DLD1 (cell line): ENCODE data around the gene PEX14.

Experiments
- in situ Hi-C: cut with HindIII; loops from 2 replicates; pipeline ENCODE4 v1.10.0; 2017; ENCODE audit warnings: low sequenced_read_pairs

PEX14 gene

GRCh38 chr1:10515301-10515975, 40.7 kb downstream of the PEX14 start:
- in situ Hi-C loops = no loop called here

GRCh38 chr1:10515976-10516750, 41.4 kb downstream of the PEX14 start:
- in situ Hi-C loops = no loop called here

- in situ Hi-C loops = no loop called here
Observed at GRCh38 chr1:10516925-10517676, 42.4 kb downstream of the PEX14 start.

GRCh38 chr1:10517677-10517982, 42.9 kb downstream of the PEX14 start:
- in situ Hi-C loops = no loop called here

- in situ Hi-C loops = no loop called here
Observed at GRCh38 chr1:10519016-10519417, 44.3 kb downstream of the PEX14 start.

- in situ Hi-C loops = no loop called here
Observed at GRCh38 chr1:10520497-10520896, 45.7 kb downstream of the PEX14 start.

GRCh38 chr1:10520952-10521351, 46.2 kb downstream of the PEX14 start:
- in situ Hi-C loops = no loop called here

- in situ Hi-C loops = no loop called here
Observed at GRCh38 chr1:10521537-10522157, 46.9 kb downstream of the PEX14 start.

- in situ Hi-C loops = no loop called here
Observed at GRCh38 chr1:10522322-10522860, 47.6 kb downstream of the PEX14 start.

GRCh38 chr1:10525208-10525607, 50.5 kb downstream of the PEX14 start:
- in situ Hi-C loops = no loop called here

GRCh38 chr1:10528066-10529014, 53.6 kb downstream of the PEX14 start:
- in situ Hi-C loops = no loop called here

GRCh38 chr1:10529091-10529490, 54.3 kb downstream of the PEX14 start:
- in situ Hi-C loops = no loop called here

GRCh38 chr1:10529765-10530164, 55.0 kb downstream of the PEX14 start:
- in situ Hi-C loops = no loop called here

- in situ Hi-C loops = no loop called here
Observed at GRCh38 chr1:10530281-10530740, 55.6 kb downstream of the PEX14 start.

GRCh38 chr1:10530756-10531495, 56.2 kb downstream of the PEX14 start:
- in situ Hi-C loops = no loop called here

GRCh38 chr1:10532362-10532761, 57.6 kb downstream of the PEX14 start:
- in situ Hi-C loops = no loop called here

- in situ Hi-C loops = no loop called here
Observed at GRCh38 chr1:10534519-10534918, 59.8 kb downstream of the PEX14 start.

- in situ Hi-C loops = no loop called here
Observed at GRCh38 chr1:10536133-10536770, 61.5 kb downstream of the PEX14 start.
